HG03442 (cell line): Measurements from ENCODE around the gene TLK2.
"Not testable (repeated sequence)": the region's sequence is repeated elsewhere in the genome, so short reads cannot be mapped to it uniquely, and the experiment has no call there.

Experiments
- ATAC-seq: cut with Tn5 transposase; IDR thresholded peaks from one replicate; pipeline ENCODE4 v1.9.1; 2021; ENCODE audit warnings: mild to moderate bottlenecking, moderate library complexity; ENCODE audit not compliant: unreplicated experiment

Gene TLK2

GRCh38 chr17:62552851-62553659, 74.4 kb downstream of the TLK2 start:
- peak; percentile 82 for ATAC-seq

GRCh38 chr17:62557532-62557931, 78.9 kb downstream of the TLK2 start:
- ATAC-seq, result not testable (repeated sequence)

GRCh38 chr17:62558941-62559340, 80.3 kb downstream of the TLK2 start:
- not testable (repeated sequence) for ATAC-seq

- not testable (repeated sequence) for ATAC-seq
Observed at GRCh38 chr17:62560971-62561370, 82.3 kb downstream of the TLK2 start.

- ATAC-seq, result no peak
Observed at GRCh38 chr17:62562656-62563055, 84.0 kb downstream of the TLK2 start.

GRCh38 chr17:62565817-62566216, 87.2 kb downstream of the TLK2 start:
- no peak for ATAC-seq

GRCh38 chr17:62566996-62567578, 88.5 kb downstream of the TLK2 start:
- no peak for ATAC-seq

- ATAC-seq, result no peak
Observed at GRCh38 chr17:62572488-62572887, 93.9 kb downstream of the TLK2 start.

- ATAC-seq, result no peak
Observed at GRCh38 chr17:62572888-62573401, 94.3 kb downstream of the TLK2 start.

- ATAC-seq, result no peak
Observed at GRCh38 chr17:62573480-62574117, 95.0 kb downstream of the TLK2 start.

GRCh38 chr17:62576382-62576781, 97.8 kb downstream of the TLK2 start:
- no peak for ATAC-seq

GRCh38 chr17:62578757-62579487, 100.3 kb downstream of the TLK2 start:
- ATAC-seq, result no peak

GRCh38 chr17:62580947-62581346, 102.3 kb downstream of the TLK2 start:
- ATAC-seq, result no peak

GRCh38 chr17:62581764-62582163, 103.1 kb downstream of the TLK2 start:
- no peak for ATAC-seq

GRCh38 chr17:62587554-62587953, 108.9 kb downstream of the TLK2 start:
- ATAC-seq, result no peak

- no peak for ATAC-seq
Observed at GRCh38 chr17:62588109-62588508, 109.5 kb downstream of the TLK2 start.

GRCh38 chr17:62591333-62591732, 112.7 kb downstream of the TLK2 start:
- no peak for ATAC-seq

GRCh38 chr17:62591822-62592221, 113.2 kb downstream of the TLK2 start:
- not testable (repeated sequence) for ATAC-seq

- no peak for ATAC-seq
Observed at GRCh38 chr17:62592341-62593099, 113.9 kb downstream of the TLK2 start.

GRCh38 chr17:62595484-62595883, 116.9 kb downstream of the TLK2 start:
- no peak for ATAC-seq
